Astrocyte (in vitro differentiated cells and primary cell): ENCODE measurements around the gene GPX4.

ENCODE experiments used
- CTCF ChIP-seq: IDR thresholded peaks from 2 replicates; pipeline ENCODE4 v1.5.1; 2011; ENCODE audit warnings: low read depth, mild to moderate bottlenecking, inconsistent platforms, low read length, moderate library complexity; ENCODE audit not compliant: insufficient read depth
- EZH2 ChIP-seq: IDR thresholded peaks from 2 replicates; pipeline ENCODE4 v1.6.1; 2012; ENCODE audit warnings: mild to moderate bottlenecking, low read length, inconsistent platforms; ENCODE audit not compliant: insufficient read depth

GRCh38 chr19:1151917-1152587 is 48.3 kb downstream of the GPX4 start:
- TF ChIP-seq CTCF (no peak), EZH2 (no peak)
